ENCODE measurements around the gene RASSF1. TPM values are rescaled to one million over a fixed set of nuclear protein-coding genes. Genes with fewer than 3 reads are reported as not detected.
A peak's percentile ranks its signal among the peaks of the same experiment; 100 is the strongest.

RASSF1 gene
- total RNA-seq, 1 experiment from 2014 or later, result 15.8 TPM

DNA sequence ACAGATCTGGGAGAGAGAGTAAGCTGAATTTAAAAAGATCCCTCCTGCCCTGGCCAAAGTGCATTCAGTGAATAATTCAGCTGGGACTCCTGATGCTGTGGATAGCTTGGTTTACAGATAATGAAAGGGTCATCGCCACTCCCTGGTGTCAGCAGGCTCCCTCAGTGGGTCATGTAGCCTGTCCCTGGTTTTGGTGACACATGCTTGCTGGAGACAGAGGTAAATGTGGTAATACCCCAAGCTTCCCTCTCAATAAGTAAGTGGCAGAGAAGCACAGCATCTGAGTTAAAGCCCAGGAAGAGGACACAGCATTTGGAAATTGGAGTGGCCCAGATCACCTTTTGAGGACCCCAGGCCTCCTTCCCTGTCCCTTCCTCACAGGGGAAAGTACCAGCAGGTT lies 16.8 kb upstream of the RASSF1 start:
- no peak overlapping the region for H2BK20ac ChIP-seq (ENCODE audit: low read depth, low read length, poor library complexity, severe bottlenecking)
- H3K9ac ChIP-seq (ENCODE audit: extremely low read depth, insufficient read length, low read length), result peak overlapping the region; percentile 27
- WGBS (ENCODE audit: extremely low coverage, insufficient read length, low lambda C conversion rate), result no CpG with 5 or more reads among the region's 1 CpG
- TF ChIP-seq, protein P1, sequence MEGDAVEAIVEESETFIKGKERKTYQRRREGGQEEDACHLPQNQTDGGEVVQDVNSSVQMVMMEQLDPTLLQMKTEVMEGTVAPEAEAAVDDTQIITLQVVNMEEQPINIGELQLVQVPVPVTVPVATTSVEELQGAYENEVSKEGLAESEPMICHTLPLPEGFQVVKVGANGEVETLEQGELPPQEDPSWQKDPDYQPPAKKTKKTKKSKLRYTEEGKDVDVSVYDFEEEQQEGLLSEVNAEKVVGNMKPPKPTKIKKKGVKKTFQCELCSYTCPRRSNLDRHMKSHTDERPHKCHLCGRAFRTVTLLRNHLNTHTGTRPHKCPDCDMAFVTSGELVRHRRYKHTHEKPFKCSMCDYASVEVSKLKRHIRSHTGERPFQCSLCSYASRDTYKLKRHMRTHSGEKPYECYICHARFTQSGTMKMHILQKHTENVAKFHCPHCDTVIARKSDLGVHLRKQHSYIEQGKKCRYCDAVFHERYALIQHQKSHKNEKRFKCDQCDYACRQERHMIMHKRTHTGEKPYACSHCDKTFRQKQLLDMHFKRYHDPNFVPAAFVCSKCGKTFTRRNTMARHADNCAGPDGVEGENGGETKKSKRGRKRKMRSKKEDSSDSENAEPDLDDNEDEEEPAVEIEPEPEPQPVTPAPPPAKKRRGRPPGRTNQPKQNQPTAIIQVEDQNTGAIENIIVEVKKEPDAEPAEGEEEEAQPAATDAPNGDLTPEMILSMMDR (conservative IDR thresholded peaks at IDR 0.05), result no peak
- H4K91ac ChIP-seq (ENCODE audit: insufficient read length, low read depth, low read length), result no peak overlapping the region
- H3K14ac ChIP-seq (ENCODE audit: insufficient read depth, low read length), result no peak overlapping the region
- no peaks in the 10 kb centered on the region for H3K9me3 Mint-ChIP-seq
- peak overlapping the region; percentile 80 for H3K4me2 ChIP-seq (ENCODE audit: insufficient read depth, insufficient read length, low read length)
- peaks cover 13 to 28% (median 27%) of the 10 kb centered on the region in 3 experiments for H3K36me3 Mint-ChIP-seq (ENCODE audit: insufficient read depth in 1 of 3, low read depth in 3 of 3)
- H4K20me1 ChIP-seq (ENCODE audit: control insufficient read depth, insufficient read depth, insufficient read length), result no peaks in the 10 kb centered on the region
- H3K9me3 ChIP-seq (ENCODE audit: control insufficient read depth, low read depth, low read length), result no peaks in the 10 kb centered on the region
- H3K27ac Mint-ChIP-seq, result no peak overlapping the region
- no peak overlapping the region for H2BK12ac ChIP-seq (ENCODE audit: insufficient read length, low read depth, low read length)
- H2AK5ac ChIP-seq (ENCODE audit: insufficient read length, low read length), result no peak overlapping the region
- no peak overlapping the region for H3T11ph ChIP-seq (ENCODE audit: low read length)
- H2BK15ac ChIP-seq (ENCODE audit: low read depth, low read length), result no peak overlapping the region
- no peak overlapping the region for H3K18ac ChIP-seq (ENCODE audit: insufficient read length, low read depth, low read length)
- peaks cover 28 to 30% of the 10 kb centered on the region in 2 experiments for H3K4me1 Mint-ChIP-seq
- H3K23ac ChIP-seq (ENCODE audit: insufficient read length, low read depth, low read length), result no peak overlapping the region
- no peak for DNase-seq
- H4K8ac ChIP-seq (replicated peaks; ENCODE audit: insufficient read length, low read depth, low read length), result no peak overlapping the region
- no peak overlapping the region for H4K5ac ChIP-seq (ENCODE audit: insufficient read length, low read depth, low read length)
- H3K4me3 Mint-ChIP-seq, result peak overlapping the region; percentile 91 to 95
- peaks cover 9% of the 10 kb centered on the region; the same call in 1 of the 2 replicates for H3K79me2 ChIP-seq (ENCODE audit: insufficient read depth, low read length)
- no peak overlapping the region for H2AFZ ChIP-seq (ENCODE audit: low read length)
- no peak overlapping the region for H3K56ac ChIP-seq (ENCODE audit: insufficient read length, low read depth, low read length)
- no peaks in the 10 kb centered on the region for H3K27me3 ChIP-seq (ENCODE audit: insufficient read depth, low read length)
- H3K27me3 Mint-ChIP-seq (ENCODE audit: low read depth), result no peaks in the 10 kb centered on the region; the same call in 1 of the 2 replicates
- no peak overlapping the region for H3K4ac ChIP-seq (ENCODE audit: low read depth, low read length)
- H3K23me2 ChIP-seq (ENCODE audit: insufficient read length, low read depth, low read length, poor library complexity, severe bottlenecking), result peaks cover 5% of the 10 kb centered on the region
- H2BK120ac ChIP-seq (ENCODE audit: low read depth, low read length, poor library complexity, severe bottlenecking), result no peak overlapping the region
- peaks cover 6% of the 10 kb centered on the region for H3K79me1 ChIP-seq (ENCODE audit: insufficient read depth, low read depth, low read length, poor library complexity, severe bottlenecking)
- no peak overlapping the region for H3K27ac ChIP-seq (ENCODE audit: insufficient read length, low read depth, low read length)
- H2BK5ac ChIP-seq (ENCODE audit: insufficient read length, low read length), result no peak overlapping the region
- H3K4me1 ChIP-seq (ENCODE audit: insufficient read depth, low read length), result peaks cover 4% of the 10 kb centered on the region; the same call in 1 of the 2 replicates
